Stimulated activated memory B cell treated with anti-CD40 and anti-IgM and Interleukin-4, amounts not matched to agents 10 μg/mL and 1 μg/mL and 100 μg/mL, for 72 hours (primary cell): ENCODE results near the gene ATAD3A.

ENCODE experiments used
- ATAC-seq: fragments of 150-1000 bp; cut with Tn5 transposase; 2 replicates; pipeline ENCODE4 v1.10.0; 2021
- H3K27ac Mint-ChIP-seq: one replicate; pipeline ENCODE4 v1.8.0; 2022; ENCODE audit warnings: mild to moderate bottlenecking, mixed read lengths
- H3K27me3 Mint-ChIP-seq: one replicate; pipeline ENCODE4 v1.8.0; 2022; ENCODE audit warnings: mixed read lengths
- H3K36me3 Mint-ChIP-seq: one replicate; pipeline ENCODE4 v1.8.0; 2022; ENCODE audit warnings: mixed read lengths
- H3K4me1 Mint-ChIP-seq: one replicate; pipeline ENCODE4 v1.8.0; 2022; ENCODE audit warnings: mixed read lengths
- H3K4me3 Mint-ChIP-seq: one replicate; pipeline ENCODE4 v1.8.0; 2022; ENCODE audit warnings: mild to moderate bottlenecking, moderate library complexity, mixed read lengths
- H3K9me3 Mint-ChIP-seq: one replicate; pipeline ENCODE4 v1.8.0; 2022; ENCODE audit warnings: mixed read lengths

ATAD3A gene

DNA sequence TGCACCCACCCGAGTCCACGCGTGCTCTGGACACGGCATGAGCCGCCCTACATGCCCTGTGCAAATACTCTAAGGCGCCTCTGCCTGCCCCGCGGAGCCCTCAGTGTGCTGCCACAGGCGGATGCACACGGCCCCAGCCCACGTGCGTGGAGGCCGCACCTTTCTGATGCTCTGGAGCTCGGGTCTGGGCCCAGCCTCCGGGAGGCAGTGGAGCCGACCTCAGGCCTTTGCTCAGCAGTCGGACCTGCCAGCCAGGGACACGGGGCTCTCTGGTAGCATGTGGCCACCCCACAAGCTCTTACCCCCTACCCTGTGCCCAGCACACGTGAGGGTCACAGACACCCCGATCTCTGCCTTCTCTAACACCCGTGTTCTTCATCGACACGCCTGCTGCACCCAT, 26.4 kb downstream of the ATAD3A start:
- Mint-ChIP-seq H3K36me3 (peaks cover 20% of the 10 kb centered on the region), H3K27ac (no peak overlapping the region), H3K27me3 (peaks cover 10% of the 10 kb centered on the region), H3K4me1 (peaks cover 12% of the 10 kb centered on the region), H3K9me3 (no peaks in the 10 kb centered on the region), H3K4me3 (no peak overlapping the region)
- ATAC-seq, result no peak

DNA sequence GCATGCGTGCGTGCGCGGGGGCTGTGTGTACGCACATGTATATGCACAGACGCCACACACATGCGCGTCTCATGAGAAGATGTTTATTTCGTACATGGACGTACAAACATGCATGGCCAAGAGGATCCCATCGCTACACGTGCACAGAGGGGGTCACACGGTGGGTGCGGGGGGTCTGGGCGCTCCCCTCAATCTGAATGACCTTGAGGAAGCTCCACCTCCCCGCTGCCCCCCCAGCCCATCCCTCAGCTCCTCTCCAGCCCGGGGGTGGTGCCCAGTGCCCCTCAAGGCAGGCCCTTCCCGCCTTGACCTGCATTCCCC, 27.0 kb downstream of the ATAD3A start:
- no peak overlapping the region for H3K4me3 Mint-ChIP-seq
- peaks cover 10% of the 10 kb centered on the region for H3K27me3 Mint-ChIP-seq
- peaks cover 26% of the 10 kb centered on the region for H3K36me3 Mint-ChIP-seq
- ATAC-seq, result no peak
- H3K27ac Mint-ChIP-seq, result no peak overlapping the region
- H3K9me3 Mint-ChIP-seq, result no peaks in the 10 kb centered on the region
- H3K4me1 Mint-ChIP-seq, result peaks cover 12% of the 10 kb centered on the region

DNA sequence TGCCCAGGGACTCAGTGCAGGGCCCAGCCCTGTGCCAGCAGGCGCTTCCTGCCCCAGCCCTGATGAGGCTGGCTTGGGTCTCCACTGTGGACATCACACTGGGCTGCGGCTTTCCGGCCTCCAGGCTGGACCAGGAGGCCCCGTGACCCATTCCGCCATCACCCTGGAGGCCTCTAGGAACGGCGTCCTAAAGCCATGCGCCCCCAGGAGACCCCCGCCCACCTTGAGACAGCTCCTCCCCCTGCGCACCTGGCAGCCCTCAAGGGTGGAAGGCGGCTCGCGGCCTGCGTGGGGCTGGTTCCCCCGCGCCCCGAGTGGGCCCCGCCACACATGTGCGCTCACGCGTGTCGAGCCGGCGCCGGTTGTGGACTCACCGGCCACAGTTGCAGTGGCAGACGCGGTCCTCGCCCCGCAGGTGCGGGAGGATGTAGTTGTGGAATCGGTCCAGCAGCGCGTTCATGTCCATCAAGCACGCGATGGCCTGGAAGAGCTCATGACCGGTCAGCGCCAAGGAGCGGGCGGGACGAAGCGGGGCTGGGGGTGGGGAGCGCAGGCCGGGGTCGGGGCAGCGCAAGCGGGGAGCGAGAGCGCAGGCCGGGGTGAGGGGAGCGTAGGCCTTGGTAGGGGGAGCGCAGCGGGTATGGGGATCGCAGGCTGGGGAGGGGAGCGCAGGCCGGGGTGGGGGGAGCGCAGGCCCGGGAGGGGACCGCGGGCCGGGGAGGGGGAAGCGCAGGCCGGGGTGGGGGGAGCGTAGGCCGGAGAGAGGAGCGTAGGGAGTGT, 27.5 kb downstream of the ATAD3A start:
- H3K4me1 Mint-ChIP-seq, result peaks cover 12% of the 10 kb centered on the region
- peak overlapping the region; percentile 76 for H3K4me3 Mint-ChIP-seq
- no peaks in the 10 kb centered on the region for H3K9me3 Mint-ChIP-seq
- peaks cover 26% of the 10 kb centered on the region for H3K36me3 Mint-ChIP-seq
- ATAC-seq, result no peak
- H3K27ac Mint-ChIP-seq, result no peak overlapping the region
- H3K27me3 Mint-ChIP-seq, result peaks cover 10% of the 10 kb centered on the region

DNA sequence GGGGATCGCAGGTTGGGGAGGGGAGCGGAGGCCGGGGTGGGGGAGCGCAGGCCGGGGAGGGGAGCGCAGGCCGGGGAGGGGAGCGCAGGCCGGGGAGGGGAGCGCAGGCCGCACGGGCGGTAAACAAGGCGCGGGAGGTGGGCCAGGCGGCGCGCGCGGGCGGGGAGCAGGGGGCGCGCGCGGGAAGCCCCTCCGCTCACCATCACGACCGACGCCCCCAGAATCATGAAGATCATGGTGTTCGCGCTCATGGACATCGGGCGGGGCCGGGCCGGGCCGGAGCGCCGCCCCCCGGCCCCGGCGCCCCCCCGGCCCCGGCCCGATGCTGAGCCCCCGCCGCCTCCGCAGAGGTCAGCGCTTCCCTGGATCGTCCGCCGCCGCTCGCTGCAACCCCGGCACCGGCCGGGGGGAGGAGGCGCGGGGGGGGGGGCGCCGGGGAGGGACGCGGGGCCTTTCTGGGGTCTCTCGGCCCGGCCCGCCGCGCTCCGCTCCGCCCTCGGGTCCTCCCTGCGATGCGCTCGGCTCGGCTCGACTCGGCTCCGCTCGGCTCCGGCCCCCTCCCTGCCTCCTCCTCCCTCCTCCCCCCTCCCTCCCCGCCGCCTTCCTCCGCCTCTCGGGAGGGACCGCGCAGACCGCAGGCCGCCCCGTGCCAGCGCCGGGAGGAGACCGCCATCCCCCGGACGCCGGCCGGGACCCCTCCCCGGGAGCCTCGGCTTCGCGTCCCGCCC, 28.3 kb downstream of the ATAD3A start, which contains the start of gene TMEM240:
Gene TMEM240, minus strand, starts transcription at position 535 of the 728 bp plus-strand sequence. Its CDS starts 278 bp downstream, at position 257.
- ATAC-seq, result peak; percentile 53
- Mint-ChIP-seq H3K36me3 (peaks cover 26% of the 10 kb centered on the region), H3K27me3 (peaks cover 10% of the 10 kb centered on the region), H3K27ac (no peak within 1 kb of the TSS), H3K4me3 (peak within 1 kb of the TSS; percentile 76), H3K4me1 (peaks cover 12% of the 10 kb centered on the region), H3K9me3 (no peaks in the 10 kb centered on the region)

DNA sequence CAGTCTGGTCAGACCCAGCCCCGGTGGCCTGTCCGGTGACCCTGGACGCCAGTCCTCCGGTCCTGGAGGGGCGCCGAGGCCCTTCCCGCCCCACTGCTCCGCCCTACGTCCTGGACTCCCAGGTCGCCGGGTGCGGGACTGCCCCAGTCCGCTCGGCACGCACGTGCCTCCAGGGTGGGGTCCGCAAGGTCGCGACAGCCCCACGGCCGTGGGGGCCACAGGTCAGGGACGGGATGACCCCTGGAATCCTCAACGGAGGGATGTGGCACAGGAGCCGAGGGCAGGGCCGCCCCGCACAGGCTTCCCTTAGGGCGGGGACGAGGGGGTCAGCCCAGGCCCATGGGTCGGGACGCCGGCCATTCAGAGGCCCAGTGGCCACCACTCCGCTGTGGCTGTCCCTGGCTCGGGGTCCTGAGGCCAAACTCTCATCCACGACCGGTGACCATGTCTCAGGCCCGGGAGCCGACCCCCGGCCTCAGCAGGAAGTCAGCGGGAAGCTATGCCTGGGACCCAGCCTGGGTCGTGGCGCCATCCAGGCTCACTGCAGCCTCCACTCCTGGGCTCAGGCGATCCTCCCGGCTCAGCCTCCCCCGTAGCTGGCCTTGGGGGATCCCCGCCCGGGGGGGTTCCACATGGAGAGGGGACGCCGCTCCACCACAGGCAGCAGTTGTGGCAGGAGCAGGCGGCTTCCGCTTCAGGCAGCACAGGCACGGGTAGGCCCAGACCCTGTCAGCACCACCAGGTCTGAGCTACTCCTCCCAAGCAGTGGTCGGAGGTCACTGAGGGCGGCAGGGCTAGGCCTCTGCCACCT, 29.1 kb downstream of the ATAD3A start:
- ATAC-seq, result peak; percentile 21
- H3K27ac Mint-ChIP-seq, result no peak overlapping the region
- H3K27me3 Mint-ChIP-seq, result peaks cover 10% of the 10 kb centered on the region
- H3K36me3 Mint-ChIP-seq, result peaks cover 26% of the 10 kb centered on the region
- H3K9me3 Mint-ChIP-seq, result no peaks in the 10 kb centered on the region
- no peak overlapping the region for H3K4me3 Mint-ChIP-seq
- peaks cover 12% of the 10 kb centered on the region for H3K4me1 Mint-ChIP-seq

DNA sequence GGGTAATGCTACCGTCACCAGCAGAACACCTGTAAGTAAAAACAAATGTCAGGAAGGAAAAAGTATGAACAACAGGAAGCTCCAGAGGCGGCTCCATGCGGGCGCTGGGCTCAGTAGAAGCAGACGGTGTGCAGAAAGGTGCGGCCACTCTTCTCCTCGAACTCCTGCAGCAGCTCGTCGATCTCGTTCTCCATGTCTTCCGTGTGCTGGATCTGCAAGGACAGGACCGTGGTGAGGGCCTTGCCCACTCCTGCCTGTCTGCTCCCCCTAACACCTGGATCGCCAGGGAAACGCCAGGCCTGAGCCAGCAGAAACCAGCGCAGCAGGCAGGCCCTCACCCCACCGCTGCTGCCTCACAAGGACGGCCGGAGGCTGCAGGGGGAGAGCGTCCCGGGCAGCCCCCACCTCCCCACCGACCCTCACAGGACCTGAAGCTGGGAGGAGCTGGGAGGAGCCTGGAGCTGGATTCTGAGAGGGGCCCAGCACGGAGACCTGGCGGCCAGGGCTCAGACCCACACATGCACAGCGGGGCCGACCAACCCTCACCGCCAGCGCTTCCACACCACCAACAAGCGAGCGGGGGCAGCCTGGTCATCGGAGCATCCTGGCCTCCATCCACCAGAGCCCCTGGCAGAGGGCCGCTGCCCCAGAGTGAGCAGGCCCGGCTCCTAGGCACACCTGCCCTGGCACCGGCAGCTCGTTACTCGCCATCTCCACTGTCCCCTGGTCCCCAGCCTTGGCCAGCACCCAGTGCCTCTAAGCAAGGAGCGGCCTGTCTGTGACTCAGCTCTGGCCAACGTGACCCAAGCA, 30.2 kb downstream of the ATAD3A start:
- ATAC-seq, result no peak
- peaks cover 12% of the 10 kb centered on the region for H3K4me1 Mint-ChIP-seq
- peaks cover 26% of the 10 kb centered on the region for H3K36me3 Mint-ChIP-seq
- H3K4me3 Mint-ChIP-seq, result no peak overlapping the region
- no peak overlapping the region for H3K27ac Mint-ChIP-seq
- H3K9me3 Mint-ChIP-seq, result no peaks in the 10 kb centered on the region
- H3K27me3 Mint-ChIP-seq, result peaks cover 10% of the 10 kb centered on the region

DNA sequence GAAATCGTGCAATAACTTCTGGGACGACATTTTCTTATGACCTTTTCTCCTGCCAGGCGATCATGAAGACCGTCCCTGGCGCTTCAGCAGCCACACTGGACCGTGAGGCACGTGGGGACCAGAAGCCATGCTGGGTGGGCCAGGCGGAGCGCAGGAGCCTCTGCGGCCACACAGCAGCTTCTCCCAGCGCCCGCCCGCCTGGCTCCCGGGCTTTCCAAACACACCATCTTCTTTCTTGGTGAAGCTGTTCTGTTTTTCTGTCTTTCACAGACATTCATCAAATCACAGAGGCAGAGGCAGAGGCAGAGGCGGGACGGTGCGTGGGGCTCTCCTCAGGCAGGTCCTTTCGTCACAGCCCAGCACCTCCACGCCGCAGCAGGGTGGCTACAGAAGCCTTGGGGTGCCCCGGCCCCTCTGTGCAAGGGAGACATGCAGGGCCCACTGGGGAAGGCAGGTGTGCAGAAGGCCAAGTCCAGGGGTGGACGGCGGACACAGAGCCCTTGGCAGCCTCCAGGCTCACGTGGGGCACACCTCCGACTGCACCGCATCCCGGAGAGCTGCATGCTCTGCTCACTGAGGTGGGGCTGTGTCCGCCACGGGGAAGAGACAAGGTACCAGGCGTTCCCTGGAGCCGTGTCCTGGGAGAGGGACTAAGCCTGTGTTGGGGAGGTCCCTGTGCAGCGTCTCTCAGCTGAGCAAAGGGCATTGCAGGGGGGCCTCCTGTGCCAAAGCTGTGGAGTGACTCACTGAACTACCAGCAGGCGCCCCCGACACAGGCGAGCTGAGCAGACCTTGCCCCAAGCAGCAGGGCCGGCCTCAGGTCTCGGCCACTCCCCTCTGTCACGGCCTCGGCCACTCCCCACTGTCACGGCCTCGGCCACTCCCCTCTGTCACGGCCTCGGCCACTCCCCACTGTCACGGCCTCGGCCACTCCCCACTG, 31.1 kb downstream of the ATAD3A start:
- Mint-ChIP-seq H3K36me3 (peaks cover 26% of the 10 kb centered on the region), H3K9me3 (no peaks in the 10 kb centered on the region), H3K4me3 (no peak overlapping the region), H3K27ac (no peak overlapping the region), H3K4me1 (peaks cover 12% of the 10 kb centered on the region), H3K27me3 (peaks cover 10% of the 10 kb centered on the region)
- no peak for ATAC-seq

DNA sequence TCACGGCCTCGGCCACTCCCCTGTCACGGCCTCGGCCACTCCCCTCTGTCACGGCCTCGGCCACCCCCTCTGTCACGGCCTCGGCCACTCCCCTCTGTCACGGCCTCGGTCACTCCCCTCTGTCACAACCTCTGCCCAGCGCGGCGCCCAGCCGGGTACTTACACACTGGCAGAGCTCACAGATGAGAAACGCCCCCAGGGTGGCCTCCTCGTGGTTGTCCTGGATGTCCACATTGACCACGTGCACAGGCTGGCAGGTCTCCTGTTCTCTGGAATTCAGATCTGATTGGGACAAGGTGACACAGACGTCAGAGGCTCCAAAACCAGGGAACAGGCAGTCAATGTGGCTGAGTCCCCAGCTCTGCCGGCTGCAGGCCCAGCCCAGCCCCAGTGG, 31.7 kb downstream of the ATAD3A start:
- H3K36me3 Mint-ChIP-seq, result peaks cover 26% of the 10 kb centered on the region
- H3K27me3 Mint-ChIP-seq, result peaks cover 5% of the 10 kb centered on the region
- H3K4me1 Mint-ChIP-seq, result peaks cover 10% of the 10 kb centered on the region
- no peak overlapping the region for H3K4me3 Mint-ChIP-seq
- no peaks in the 10 kb centered on the region for H3K9me3 Mint-ChIP-seq
- no peak for ATAC-seq
- H3K27ac Mint-ChIP-seq, result no peak overlapping the region

DNA sequence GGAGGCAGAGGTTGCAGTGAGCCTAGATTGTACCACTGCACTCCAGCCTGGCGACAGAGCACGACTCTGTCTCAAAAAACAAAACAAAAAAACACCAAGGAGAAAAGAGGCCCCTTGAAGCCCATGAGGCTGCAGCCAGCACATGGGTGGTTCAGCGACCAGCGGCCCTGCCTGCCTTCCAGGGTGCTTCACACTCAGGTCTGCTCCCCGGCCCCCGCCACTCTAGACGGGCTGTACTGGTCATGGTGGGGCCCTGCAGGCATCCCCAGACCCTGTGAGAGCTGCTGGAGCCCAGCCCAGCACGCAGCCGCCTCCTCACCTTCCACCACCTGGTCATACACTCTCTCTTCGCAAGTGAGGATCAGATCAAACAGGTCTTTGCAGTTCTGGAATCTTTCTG, 32.6 kb downstream of the ATAD3A start:
- Mint-ChIP-seq H3K4me1 (peaks cover 1% of the 10 kb centered on the region), H3K27me3 (no peaks in the 10 kb centered on the region), H3K9me3 (no peaks in the 10 kb centered on the region), H3K36me3 (peaks cover 26% of the 10 kb centered on the region), H3K4me3 (no peak overlapping the region), H3K27ac (no peak overlapping the region)
- ATAC-seq, result no peak

DNA sequence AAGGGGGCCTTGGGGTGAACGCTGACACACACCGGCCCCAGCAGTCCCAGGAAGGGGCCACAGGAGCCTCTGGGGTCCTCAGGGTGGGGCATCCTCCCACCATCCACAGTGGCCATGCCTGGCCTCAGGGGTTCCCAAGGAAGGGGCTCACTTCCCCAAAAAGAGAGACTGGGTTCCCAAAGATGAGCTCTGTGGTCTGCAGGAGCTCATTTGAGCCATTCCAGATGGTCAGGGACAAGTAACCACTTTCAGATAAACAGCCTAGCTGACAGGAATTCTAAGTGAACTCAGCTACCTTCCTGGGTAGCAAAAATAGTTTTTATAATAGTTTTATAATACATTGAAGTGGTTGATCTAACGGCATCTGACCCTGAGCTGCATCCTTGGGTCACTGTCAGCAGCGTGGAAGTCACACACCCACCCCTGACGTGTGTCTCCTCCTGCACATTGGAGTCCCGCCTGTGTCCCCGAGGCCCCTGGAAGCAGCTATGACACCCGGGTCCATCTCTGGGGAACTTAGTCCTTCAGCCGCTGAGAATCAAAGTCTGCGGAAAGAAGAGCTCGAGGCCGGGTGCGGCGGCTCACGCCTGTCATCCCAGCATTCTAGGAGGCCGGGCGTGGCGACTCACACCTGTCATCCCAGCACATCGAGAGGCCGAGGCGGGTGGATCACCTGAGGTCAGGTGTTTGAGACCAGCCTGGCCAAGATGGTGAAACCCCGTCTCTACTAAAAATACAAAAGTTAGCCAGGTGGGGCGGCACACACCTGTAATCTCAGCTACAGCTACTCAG, 34.2 kb downstream of the ATAD3A start:
- Mint-ChIP-seq H3K4me1 (no peaks in the 10 kb centered on the region), H3K9me3 (no peaks in the 10 kb centered on the region), H3K27ac (no peak overlapping the region), H3K4me3 (no peak overlapping the region), H3K36me3 (peaks cover 26% of the 10 kb centered on the region), H3K27me3 (no peaks in the 10 kb centered on the region)
- ATAC-seq, result no peak

DNA sequence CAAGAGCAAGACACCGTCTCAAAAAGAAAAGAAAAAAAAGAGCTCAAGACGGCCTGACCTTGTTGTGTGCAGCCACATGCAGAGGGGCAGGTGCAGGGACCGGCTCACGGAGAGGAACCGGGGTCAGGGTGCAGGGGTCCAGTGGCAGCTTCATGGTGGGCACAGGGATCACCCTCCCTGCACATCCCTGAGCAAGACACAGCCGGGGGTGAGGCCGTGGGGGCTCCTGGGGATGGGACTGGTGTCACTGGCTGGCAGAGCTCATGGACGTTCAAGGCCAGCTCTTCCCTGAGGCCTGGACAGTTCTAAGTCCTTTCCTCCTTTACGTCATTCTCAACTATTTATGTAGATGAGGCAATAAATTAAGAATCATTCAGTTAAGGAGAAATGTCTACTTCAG, 35.0 kb downstream of the ATAD3A start:
- Mint-ChIP-seq H3K27ac (no peak overlapping the region), H3K4me1 (no peaks in the 10 kb centered on the region), H3K36me3 (peaks cover 17% of the 10 kb centered on the region), H3K27me3 (no peaks in the 10 kb centered on the region), H3K9me3 (no peaks in the 10 kb centered on the region), H3K4me3 (no peak overlapping the region)
- no peak for ATAC-seq

DNA sequence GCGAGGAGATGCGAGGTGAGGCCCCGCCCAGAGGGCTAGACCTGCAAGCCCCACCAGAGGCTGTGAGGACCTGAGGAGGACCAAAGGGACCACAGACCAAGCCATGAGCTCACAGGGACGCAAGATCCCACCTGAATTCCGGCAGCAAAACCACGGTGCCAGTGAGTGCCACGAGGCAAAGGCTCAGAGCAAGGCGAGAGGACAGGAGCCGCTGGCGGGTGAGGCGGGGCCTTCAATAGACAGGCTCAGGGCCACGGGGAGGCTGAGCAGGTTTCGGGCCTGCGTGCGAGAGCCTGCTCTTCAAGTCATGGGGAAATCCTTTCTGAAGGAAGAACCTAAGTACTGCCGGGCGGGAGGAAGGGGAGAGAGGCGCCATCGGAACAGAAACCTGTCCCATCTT, 35.5 kb downstream of the ATAD3A start:
- H3K9me3 Mint-ChIP-seq, result no peaks in the 10 kb centered on the region

DNA sequence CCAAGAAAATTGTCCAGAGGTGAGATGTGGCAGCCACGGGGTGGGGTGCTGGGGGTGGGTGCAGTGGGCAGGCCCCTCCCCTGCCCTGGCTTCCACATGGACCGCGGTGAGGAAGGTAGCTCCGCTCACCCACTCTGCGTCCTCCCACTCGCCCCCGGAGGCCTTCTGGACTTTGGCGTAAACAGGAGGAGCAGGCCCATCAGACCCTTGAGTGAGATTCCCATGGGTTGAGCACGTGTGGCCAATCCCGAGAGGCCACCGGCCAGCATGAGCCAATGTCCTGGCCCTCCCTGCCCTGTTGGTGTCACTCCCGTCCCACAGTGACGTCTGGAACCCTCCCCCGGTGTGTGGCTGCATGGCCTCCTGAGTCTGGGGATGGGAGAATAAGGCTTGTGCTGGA, 36.6 kb downstream of the ATAD3A start:
- H3K9me3 Mint-ChIP-seq, result no peaks in the 10 kb centered on the region
- peaks cover 3% of the 10 kb centered on the region for H3K36me3 Mint-ChIP-seq
- H3K27ac Mint-ChIP-seq, result no peak overlapping the region
- H3K4me1 Mint-ChIP-seq, result no peaks in the 10 kb centered on the region
- ATAC-seq, result no peak
- no peak overlapping the region for H3K4me3 Mint-ChIP-seq
- H3K27me3 Mint-ChIP-seq, result no peaks in the 10 kb centered on the region

More for the DNA sequence above, 35.5 kb downstream of the ATAD3A start:
- no peak overlapping the region for H3K4me3 Mint-ChIP-seq
- no peaks in the 10 kb centered on the region for H3K4me1 Mint-ChIP-seq
- no peak for ATAC-seq
- H3K27ac Mint-ChIP-seq, result no peak overlapping the region
- H3K36me3 Mint-ChIP-seq, result peaks cover 15% of the 10 kb centered on the region
- no peaks in the 10 kb centered on the region for H3K27me3 Mint-ChIP-seq
